NCI-H2081 treated with DMSO at 0.1 percent for 48 hours (cell line): Measurements from ENCODE around the gene RGMB.

Experiments used
- DNase-seq: peaks from one replicate; lab custom pipeline; 2025; lab: John Stamatoyannopoulos, UW

RGMB gene

GRCh38 chr5:98768160-98768959, 5.1 kb upstream of the RGMB start:
- DNase-seq, result no peak

- DNase-seq, result no peak
Measured at GRCh38 chr5:98768960-98769209, 4.6 kb upstream of the RGMB start.

- no peak for DNase-seq
Measured at GRCh38 chr5:98769210-98769958, 4.1 kb upstream of the RGMB start.

GRCh38 chr5:98769959-98770208, 3.6 kb upstream of the RGMB start:
- no peak for DNase-seq

GRCh38 chr5:98770209-98770910, 3.1 kb upstream of the RGMB start:
- DNase-seq, result peak; percentile 18

- DNase-seq, result no peak
Measured at GRCh38 chr5:98770911-98771322, 2.5 kb upstream of the RGMB start.

- peak; percentile 85 for DNase-seq
Measured at GRCh38 chr5:98771382-98772109, 1.9 kb upstream of the RGMB start.

- DNase-seq, result peak; percentile 73
Measured at GRCh38 chr5:98772415-98773213, 849 bp upstream of the RGMB start.

GRCh38 chr5:98773214-98773463, 324 bp upstream of the RGMB start:
- no peak for DNase-seq

GRCh38 chr5:98774192-98775033, 950 bp downstream of the RGMB start:
- no peak for DNase-seq

- no peak for DNase-seq
Measured at GRCh38 chr5:98775246-98776065, 2.0 kb downstream of the RGMB start.

- no peak for DNase-seq
Measured at GRCh38 chr5:98776066-98776705, 2.7 kb downstream of the RGMB start.

GRCh38 chr5:98777295-98777694, 3.8 kb downstream of the RGMB start:
- no peak for DNase-seq

GRCh38 chr5:98779264-98779877, 5.9 kb downstream of the RGMB start:
- no peak for DNase-seq

- no peak for DNase-seq
Measured at GRCh38 chr5:98780390-98780789, 6.9 kb downstream of the RGMB start.

- no peak for DNase-seq
Measured at GRCh38 chr5:98781520-98781919, 8.1 kb downstream of the RGMB start.

GRCh38 chr5:98781964-98782363, 8.5 kb downstream of the RGMB start:
- no peak for DNase-seq

GRCh38 chr5:98783051-98783649, 9.7 kb downstream of the RGMB start:
- no peak for DNase-seq

- DNase-seq, result no peak
Measured at GRCh38 chr5:98784411-98784810, 10.9 kb downstream of the RGMB start.
